VCaP (cell line): ENCODE measurements around the gene LRP1.

ENCODE experiments used
- H3K27ac ChIP-seq: fragments of 450-650 bp; 2 replicates; pipeline ENCODE4 v1.5.1; 2017
- TF ChIP-seq, protein P1 (sequence below): fragments of 450-650 bp; conservative IDR thresholded peaks from 2 replicates; pipeline ENCODE4 v1.5.1; 2017; ENCODE audit warnings: mild to moderate bottlenecking, moderate library complexity

The LRP1 gene

DNA sequence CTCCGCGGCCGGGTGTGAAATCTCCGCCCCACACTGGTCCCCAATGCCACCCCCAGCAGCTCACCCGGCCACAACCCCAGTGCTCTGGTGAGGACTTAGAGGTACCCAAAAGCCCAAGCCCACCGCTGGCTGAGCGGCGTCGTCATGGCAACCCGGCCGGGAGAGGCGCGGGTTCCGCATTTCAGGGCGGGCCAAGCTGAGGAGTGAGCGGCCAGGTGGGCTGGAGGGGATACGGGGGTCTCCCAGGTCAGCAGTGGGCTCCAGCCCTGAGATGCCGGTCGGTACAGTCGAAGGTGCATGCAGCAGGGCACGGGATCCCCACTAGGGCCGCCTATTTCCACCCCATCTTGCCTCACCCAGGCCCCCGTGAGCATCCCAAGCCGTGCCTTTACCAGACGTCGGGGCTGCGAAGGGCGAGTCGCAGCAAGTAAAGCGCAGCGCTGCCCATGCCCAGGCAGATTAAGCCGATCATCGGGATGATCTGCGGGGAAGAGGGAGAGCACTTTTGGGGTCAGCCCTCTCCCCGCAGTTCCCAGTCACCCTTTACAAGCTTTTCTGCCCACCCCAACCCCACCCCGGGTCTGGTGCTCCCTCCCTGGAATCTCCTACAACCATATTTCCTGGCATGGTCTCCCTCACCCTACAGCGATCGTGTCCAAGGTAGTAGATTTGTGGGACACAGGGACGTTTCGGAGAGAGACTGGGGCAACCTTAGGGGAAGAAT is 108.1 kb downstream of the LRP1 start:
- TF ChIP-seq, protein P1, sequence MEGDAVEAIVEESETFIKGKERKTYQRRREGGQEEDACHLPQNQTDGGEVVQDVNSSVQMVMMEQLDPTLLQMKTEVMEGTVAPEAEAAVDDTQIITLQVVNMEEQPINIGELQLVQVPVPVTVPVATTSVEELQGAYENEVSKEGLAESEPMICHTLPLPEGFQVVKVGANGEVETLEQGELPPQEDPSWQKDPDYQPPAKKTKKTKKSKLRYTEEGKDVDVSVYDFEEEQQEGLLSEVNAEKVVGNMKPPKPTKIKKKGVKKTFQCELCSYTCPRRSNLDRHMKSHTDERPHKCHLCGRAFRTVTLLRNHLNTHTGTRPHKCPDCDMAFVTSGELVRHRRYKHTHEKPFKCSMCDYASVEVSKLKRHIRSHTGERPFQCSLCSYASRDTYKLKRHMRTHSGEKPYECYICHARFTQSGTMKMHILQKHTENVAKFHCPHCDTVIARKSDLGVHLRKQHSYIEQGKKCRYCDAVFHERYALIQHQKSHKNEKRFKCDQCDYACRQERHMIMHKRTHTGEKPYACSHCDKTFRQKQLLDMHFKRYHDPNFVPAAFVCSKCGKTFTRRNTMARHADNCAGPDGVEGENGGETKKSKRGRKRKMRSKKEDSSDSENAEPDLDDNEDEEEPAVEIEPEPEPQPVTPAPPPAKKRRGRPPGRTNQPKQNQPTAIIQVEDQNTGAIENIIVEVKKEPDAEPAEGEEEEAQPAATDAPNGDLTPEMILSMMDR, result no peak
- no peak overlapping the region for H3K27ac ChIP-seq

DNA sequence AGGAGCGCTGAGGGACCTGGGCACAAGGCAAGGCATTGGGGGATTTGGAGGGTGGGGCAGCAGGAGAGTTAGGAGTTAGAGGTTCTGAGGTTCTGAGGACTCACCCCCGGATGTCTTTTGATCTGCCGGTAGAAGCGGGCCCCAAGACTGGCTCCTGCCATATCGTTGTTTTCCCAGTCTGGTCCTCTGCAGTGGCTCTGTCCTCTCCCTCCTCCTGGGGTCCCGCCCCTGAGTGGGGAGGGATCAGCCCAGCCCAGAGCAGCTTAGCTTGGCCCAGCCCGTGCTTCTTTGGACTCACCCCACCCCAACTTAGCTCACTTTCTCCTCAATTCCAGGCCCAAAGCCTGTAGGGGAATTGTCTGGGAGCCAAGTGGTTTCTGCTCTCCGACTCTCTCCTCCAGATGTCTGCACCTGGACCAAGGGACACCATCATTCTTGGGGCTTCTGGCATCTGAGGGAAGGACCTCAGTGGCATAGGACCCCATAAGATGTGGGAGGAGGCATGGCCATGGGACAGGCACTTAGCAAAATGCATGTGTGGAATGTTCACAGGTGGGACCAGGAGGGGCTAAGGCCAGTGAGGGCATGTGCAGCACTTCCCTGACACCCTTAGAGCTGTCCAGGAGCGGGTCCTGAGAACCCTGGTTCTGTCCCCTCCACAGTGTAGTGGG is 108.8 kb downstream of the LRP1 start:
- peak overlapping the region; percentile 13; the same call in 1 of the 2 replicates for H3K27ac ChIP-seq
- TF ChIP-seq, protein P1, result no peak

DNA sequence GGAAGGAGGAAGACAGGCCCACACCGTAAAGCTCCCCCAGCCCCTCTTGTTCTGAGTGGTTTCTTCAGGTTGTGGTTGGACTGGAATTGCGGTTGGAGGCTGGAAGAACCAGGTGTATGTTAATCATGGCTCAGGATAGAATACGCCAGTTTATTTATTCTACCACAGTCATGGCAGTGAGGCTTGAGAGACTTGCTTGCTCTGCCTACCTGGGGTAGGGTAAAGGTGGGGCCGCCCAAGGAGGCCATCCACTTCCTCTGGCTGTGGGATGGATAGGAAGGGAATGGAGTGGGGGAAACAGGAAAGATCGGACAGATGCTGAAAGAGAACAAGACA is 109.3 kb downstream of the LRP1 start:
- H3K27ac ChIP-seq, result peak overlapping the region; percentile 13; the same call in 1 of the 2 replicates
- TF ChIP-seq, protein P1, result no peak

DNA sequence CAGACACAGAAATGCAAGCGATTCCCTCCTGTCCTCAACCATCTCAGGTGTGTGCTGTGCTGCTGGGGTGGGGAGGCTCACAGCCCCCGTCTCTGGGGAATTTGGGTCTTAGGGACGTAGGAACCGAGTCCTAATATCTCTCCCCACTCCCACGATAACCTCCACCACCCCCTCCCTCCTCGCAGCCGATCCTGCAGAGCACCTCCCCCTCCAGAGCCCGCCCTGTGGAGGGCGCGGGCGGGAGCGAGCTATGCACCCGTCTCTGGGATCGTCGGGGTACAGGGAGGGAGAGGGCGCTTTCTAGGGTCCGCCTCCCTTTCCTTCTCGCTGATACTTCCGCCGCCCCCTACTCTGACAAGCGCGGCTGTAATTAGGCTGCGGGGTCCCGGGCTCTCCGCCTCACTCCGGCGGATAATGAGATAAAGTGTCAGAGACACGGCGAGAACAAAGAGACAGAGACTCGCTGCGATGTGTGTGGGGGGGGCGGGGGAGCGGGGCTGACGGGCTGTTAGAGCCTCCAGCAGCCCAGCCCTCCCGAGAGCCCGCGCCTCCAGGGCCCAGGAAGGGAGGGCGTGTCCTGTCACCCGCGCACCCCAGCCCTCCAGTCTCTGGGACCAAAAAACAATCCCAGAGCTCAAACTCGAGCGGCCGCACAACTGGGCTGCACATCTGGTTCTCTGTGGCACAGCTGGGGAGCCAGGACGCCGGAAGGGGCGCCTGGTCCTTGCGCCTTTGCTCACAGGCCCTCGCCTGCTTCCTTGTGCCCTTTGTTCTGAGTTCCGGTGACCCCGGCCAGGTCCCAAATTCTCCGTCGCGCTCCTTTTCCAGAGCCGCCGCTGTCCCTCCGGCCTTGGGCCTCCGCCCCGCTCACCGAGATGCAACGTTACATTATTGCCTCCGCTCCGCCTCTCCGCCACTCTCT is 109.9 kb downstream of the LRP1 start:
- H3K27ac ChIP-seq, result peak overlapping the region; percentile 87; the same call in 1 of the 2 replicates
- TF ChIP-seq, protein P1, result no peak

DNA sequence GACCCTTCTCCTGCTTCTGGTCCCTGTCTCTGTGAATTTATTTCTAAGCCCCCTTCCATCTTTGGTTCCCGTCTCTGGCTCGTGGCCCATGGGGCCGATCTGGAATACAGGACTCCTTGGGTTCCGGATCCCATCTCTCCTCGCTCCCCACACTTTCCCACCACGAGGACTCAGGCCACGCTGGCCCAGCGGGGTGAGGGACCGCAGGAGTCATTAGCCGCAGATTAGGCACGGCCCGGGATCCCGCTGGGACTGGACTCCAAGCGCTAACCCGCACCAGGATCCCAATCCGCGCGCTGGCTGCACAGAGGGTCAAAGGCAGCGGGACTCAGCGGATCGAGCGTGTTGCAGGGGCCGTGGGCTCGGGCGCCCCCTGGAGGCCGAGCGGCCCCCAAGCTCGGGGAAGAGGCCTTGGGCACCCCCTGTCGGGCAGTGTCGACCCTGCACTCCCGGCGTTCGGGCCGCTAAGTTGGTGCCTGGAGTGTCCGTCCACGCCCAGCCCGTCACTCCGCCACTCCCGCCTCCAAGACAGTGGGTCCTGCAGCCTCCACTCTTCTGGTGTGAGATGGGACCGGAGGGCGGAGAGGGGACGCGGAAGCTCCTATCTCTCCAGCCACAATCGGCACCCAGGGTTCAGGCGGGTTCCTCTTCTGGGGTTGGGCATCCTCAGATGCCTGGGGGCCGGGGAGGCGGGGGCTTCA is 110.7 kb downstream of the LRP1 start:
- TF ChIP-seq, protein P1, result peak; percentile 100
- H3K27ac ChIP-seq, result peak overlapping the region; percentile 87

DNA sequence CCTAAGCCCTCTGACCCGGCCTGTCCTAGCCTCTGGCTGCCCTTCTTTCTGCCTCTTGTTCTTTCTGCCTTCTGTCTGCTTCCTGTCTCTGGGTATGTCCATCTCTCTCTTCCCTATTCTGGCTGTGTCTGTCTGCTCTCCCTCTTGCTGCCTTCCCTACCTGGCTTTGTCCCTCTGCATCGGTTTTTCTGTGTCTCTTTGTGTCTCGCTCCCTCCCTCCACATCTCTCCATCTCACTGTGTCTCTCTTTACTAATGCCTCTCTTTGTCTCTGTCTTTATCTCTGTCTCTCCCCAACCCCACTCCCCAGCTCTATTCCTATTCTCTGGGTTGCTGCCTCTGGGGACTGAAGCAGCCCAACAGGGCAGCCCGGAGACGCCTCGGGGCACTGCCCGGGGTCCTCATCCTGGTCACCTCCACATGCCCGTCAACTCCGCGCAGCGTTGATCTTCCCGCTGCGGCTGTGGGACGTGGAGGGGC is 111.3 kb downstream of the LRP1 start:
- H3K27ac ChIP-seq, result peak overlapping the region; percentile 87

More for the DNA sequence above, 111.3 kb downstream of the LRP1 start:
- TF ChIP-seq, protein P1, result no peak
